Mesodermal cell (in vitro differentiated cells): Measurements from ENCODE around the gene SYNE2.
A peak's percentile ranks its signal among the peaks of the same experiment; 100 is the strongest.
"Not testable (repeated sequence)": the region's sequence is repeated elsewhere in the genome, so short reads cannot be mapped to it uniquely, and the experiment has no call there.

ENCODE experiments used
- H3K27ac ChIP-seq: 2 replicates; pipeline ENCODE4 v1.7.0; 2013; ENCODE audit warnings: mild to moderate bottlenecking, low read depth, low read length, moderate library complexity; ENCODE audit not compliant: severe bottlenecking
- H3K36me3 ChIP-seq: 2 replicates; pipeline ENCODE4 v1.7.1; 2013; ENCODE audit warnings: mild to moderate bottlenecking, low read length, moderate library complexity; ENCODE audit not compliant: control insufficient read depth, insufficient read depth
- H3K4me1 ChIP-seq: one replicate; pipeline ENCODE4 v1.7.1; 2013; ENCODE audit warnings: mild to moderate bottlenecking, low read length; ENCODE audit not compliant: insufficient read depth, control insufficient read depth, poor library complexity, severe bottlenecking
- H3K4me3 ChIP-seq: 2 replicates; pipeline ENCODE4 v1.7.0; 2013; ENCODE audit warnings: low read length, control low read depth, mild to moderate bottlenecking; ENCODE audit not compliant: insufficient read depth, poor library complexity, severe bottlenecking; ENCODE audit errors: extremely low read depth
- H3K9me3 ChIP-seq: 2 replicates; pipeline ENCODE4 v1.7.1; 2013; ENCODE audit warnings: mild to moderate bottlenecking, low read length, moderate library complexity; ENCODE audit not compliant: control insufficient read depth
- WGBS, 2 experiments: methylation state at CpG; one replicate each; pipeline ENCODE4 v1.1.5; 2013; ENCODE audit warnings: missing lambda C conversion rate in 2 of 2; ENCODE audit not compliant: insufficient coverage in 2 of 2; 5-methylcytosine and 5-hydroxymethylcytosine counted together

Gene SYNE2

DNA sequence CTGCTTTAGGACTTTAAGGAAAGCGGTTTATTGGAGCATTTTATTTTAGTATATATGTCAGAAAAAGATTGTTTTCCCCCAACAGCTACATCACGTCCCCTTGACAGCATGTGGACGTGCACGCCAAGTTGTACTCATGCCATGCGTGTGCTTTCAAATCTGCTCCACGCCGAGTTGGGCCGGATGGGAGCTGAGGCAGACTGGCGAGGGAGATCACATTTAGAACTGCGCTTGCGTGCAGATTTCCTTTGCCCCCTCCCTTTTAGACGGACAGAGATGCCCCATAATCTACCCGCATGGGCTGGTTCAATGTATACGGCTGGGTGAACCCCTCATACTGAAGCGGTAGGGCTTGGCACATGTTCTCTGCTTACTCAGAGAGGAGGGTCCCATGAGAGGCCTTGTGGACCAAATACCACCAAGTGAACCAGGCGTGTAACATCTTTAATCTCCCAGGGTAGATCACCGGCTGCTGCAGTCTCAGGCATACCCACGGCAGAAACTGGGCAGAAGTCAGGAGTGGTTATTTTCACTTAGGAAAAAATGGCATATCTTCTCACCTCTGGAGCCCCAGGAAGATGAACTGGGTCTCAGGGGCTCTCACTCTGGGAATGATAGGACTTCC lies 349.2 kb downstream of the SYNE2 start:
- no peaks in the 10 kb centered on the region for H3K36me3 ChIP-seq
- 96 to 98% methylated on average over 15 to 17 of the region's 18 CpGs for WGBS, 2 experiments
- H3K4me1 ChIP-seq: peaks cover 8% of the 10 kb centered on the region
- no peak overlapping the region for H3K27ac ChIP-seq
- no peaks in the 10 kb centered on the region for H3K9me3 ChIP-seq
- H3K4me3 ChIP-seq: no peak overlapping the region

DNA sequence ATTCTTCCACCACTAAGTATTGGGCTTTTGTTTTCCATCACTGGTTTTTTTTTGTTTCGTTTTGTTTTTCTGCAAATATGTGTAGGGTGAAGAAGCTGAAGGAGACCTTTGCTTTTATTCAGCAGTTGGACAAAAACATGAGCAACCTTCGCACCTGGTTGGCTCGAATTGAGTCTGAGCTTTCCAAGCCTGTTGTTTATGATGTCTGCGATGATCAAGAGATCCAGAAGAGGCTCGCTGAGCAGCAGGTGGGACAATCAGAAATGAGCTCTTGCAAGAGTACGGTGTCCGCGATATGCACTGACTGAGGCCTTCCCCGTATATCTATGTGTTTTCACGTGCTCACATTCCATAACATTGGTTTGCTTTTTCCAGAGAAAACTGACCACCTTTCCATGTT lies 349.9 kb downstream of the SYNE2 start:
- H3K9me3 ChIP-seq: no peaks in the 10 kb centered on the region
- H3K27ac ChIP-seq: no peak overlapping the region
- WGBS, 2 experiments: 83 to 90% methylated on average over 9 of the region's 10 CpGs
- no peak overlapping the region for H3K4me3 ChIP-seq
- peaks cover 8% of the 10 kb centered on the region for H3K4me1 ChIP-seq
- no peaks in the 10 kb centered on the region for H3K36me3 ChIP-seq

DNA sequence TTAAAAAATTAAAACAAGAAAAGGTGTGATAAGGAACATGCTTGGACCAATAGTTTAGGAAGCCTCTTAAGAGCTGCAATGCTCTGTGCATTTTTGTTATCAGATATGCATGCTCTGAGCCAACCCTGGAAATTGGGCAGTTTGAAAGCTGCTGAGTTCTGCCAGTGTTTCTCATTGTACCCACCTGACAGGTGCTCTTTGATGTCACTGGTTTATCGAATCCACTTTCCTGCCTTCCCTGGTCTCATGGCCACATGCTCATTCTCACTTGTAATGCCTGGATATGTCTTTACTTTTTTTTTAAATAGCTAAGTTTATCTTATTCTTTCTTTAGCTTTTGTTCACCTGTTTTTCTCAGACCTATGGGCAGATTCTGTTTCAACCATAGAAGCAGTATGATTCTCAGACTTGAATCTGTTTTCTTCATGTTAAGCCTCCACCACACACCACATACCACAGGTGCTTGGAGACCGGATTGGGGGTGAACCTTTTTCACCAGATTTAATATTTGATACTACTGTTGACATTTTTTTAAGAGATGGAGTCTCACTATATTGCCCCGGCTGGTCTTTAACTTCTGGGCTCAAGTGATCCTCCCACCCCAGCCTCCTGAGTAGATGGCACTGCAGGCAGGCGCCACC lies 350.7 kb downstream of the SYNE2 start:
- no peaks in the 10 kb centered on the region for H3K9me3 ChIP-seq
- 76 to 100% methylated on average over 2 of the region's 4 CpGs for WGBS, 2 experiments
- peaks cover 8% of the 10 kb centered on the region for H3K4me1 ChIP-seq
- H3K36me3 ChIP-seq: no peaks in the 10 kb centered on the region
- H3K27ac ChIP-seq: no peak overlapping the region
- no peak overlapping the region for H3K4me3 ChIP-seq

DNA sequence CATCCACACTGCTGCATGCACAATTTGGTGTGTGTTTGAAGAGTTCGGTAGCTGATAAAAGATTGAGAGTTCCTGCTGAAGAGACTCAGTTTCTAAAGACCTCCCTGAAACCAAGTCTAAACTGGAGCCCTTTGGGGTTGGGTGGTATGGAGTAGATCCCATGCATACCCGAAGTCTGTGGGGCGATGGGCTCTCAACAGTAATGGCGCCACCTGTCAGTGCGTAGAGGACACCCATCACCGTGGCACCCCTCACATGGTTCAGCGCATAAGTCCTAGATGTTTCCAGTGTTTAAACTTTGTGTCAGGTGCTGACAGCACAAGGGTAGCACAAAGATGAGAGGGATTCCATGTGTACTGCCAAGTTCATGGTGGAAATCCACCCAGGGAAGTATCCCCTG lies 355.5 kb downstream of the SYNE2 start:
- Histone ChIP-seq H3K9me3 (no peaks in the 10 kb centered on the region), H3K4me1 (peaks cover 6% of the 10 kb centered on the region), H3K36me3 (no peaks in the 10 kb centered on the region), H3K4me3 (no peak overlapping the region), H3K27ac (no peak overlapping the region)
- 95 to 99% methylated on average over 7 of the region's 7 CpGs for WGBS, 2 experiments

DNA sequence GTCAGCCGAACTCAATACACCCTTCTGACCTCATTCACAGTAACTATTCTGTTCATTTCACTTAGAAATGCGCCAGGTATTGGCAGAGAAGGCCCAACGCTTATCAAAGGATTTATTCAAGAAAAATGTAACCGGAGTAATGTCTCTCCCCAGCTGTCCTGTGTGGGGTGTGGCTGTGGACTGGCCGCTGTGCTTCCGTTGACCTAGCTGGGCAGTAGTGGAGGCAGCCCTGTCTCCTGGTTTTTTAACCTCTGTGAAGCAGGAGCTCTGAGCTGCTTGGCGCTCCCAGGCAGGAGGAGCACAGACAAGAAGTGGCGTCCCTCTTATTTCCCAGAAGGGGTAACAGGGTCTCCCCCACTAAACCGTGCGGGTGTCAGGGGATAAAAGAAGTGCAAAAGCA lies 356.2 kb downstream of the SYNE2 start:
- no peak overlapping the region for H3K4me3 ChIP-seq
- H3K27ac ChIP-seq: no peak overlapping the region
- H3K9me3 ChIP-seq: no peaks in the 10 kb centered on the region
- H3K4me1 ChIP-seq: peaks cover 6% of the 10 kb centered on the region
- 92 to 98% methylated on average over 8 to 9 of the region's 10 CpGs for WGBS, 2 experiments
- H3K36me3 ChIP-seq: no peaks in the 10 kb centered on the region

DNA sequence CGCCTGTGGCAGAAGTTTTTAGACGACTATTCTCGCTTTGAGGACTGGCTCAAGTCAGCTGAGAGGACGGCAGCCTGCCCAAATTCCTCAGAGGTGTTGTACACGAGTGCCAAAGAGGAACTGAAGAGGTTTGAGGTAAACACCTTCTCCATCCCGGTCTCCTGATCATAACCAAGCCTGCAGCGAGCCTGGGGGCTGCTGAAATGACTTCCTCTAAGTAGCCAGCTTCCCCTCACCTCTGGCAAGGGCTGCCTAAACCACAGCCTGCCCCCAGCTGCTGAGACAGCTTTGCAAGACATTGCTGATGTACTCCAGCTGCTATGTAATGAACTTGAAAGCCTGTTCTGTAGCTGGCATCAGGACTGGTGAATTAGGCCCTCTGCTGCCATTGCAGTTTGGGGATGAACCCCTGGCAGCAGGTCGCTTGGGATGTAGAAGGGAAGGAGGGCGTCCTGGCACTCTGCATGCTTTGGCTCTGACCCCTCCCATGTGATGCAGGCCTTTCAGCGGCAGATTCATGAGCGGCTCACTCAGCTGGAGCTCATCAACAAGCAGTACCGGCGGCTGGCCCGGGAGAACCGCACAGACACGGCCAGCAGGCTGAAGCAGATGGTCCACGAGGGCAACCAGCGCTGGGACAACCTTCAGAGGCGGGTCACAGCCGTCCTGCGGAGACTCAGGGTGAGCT lies 356.8 kb downstream of the SYNE2 start:
- WGBS, 2 experiments: 93 to 95% methylated on average over 17 to 19 of the region's 21 CpGs
- Histone ChIP-seq H3K4me1 (peaks cover 6% of the 10 kb centered on the region), H3K27ac (no peak overlapping the region), H3K4me3 (no peak overlapping the region), H3K36me3 (no peaks in the 10 kb centered on the region), H3K9me3 (no peaks in the 10 kb centered on the region)

DNA sequence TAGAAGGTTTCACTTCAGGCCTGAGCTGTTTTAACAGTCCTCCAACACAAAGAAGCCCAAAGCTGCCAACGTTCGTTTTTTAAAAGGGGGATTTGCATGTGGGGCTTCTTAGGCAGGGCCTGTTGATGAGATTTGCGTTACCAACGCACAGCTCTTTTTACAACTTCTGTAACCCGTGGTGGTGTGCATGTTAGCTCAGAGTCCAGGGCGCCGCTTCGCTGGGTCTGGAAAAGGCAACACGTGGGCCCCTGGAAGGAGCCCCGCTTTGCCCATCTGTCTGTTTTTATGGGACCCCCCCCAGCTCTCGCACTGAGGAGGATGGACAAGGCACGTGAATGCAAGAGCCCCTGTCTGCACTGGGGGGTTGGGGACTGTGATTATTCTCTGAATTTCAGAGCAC lies 357.4 kb downstream of the SYNE2 start:
- WGBS, 2 experiments: 89 to 91% methylated on average over 12 of the region's 12 CpGs
- Histone ChIP-seq H3K9me3 (no peaks in the 10 kb centered on the region), H3K4me1 (peaks cover 6% of the 10 kb centered on the region), H3K27ac (no peak overlapping the region), H3K36me3 (no peaks in the 10 kb centered on the region), H3K4me3 (no peak overlapping the region)

DNA sequence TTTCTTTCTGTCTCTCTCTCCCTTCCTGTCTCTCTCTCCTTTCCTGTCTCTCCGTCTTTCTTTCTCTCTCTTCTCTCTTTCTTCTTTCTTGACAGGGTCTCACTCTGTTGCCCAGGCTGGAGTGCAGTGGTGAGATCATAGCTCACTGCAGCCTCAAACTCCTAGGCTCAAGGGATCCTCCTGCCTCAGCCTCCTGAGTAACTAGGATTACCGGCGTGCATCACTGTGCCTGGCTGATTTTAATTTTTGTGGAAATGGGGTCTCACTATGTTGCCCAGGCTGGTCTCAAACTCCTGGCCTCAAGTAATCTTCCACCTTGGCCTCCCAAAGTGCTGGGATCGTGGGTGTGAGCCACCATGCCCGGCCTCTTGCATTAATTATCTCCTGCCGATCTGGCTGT lies 358.1 kb downstream of the SYNE2 start:
- H3K4me1 ChIP-seq, H3K9me3 ChIP-seq, H3K36me3 ChIP-seq, H3K4me3 ChIP-seq, H3K27ac ChIP-seq: not testable (repeated sequence)
- 92 to 93% methylated on average over 6 of the region's 6 CpGs for WGBS, 2 experiments

DNA sequence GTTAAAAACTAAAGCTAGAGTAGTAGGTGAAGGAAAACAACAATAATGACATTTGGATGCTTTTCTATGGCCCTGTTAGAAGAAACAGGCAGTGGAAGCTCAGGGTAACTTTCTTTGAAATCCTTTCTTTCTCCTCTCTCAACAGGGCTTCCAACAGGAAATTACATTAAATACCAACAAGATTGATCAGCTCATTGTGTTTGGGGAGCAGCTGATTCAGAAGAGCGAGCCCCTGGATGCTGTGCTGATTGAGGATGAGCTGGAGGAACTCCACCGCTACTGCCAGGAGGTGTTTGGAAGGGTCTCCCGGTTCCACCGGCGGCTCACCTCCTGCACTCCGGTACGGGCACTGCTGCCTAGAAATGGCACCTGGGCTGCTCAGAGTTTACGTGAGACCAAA lies 359.9 kb downstream of the SYNE2 start:
- Histone ChIP-seq H3K27ac (no peak overlapping the region), H3K9me3 (no peaks in the 10 kb centered on the region), H3K4me3 (no peak overlapping the region), H3K4me1 (peaks cover 6% of the 10 kb centered on the region), H3K36me3 (no peaks in the 10 kb centered on the region)
- WGBS, 2 experiments: 95 to 100% methylated on average over 8 of the region's 8 CpGs

DNA sequence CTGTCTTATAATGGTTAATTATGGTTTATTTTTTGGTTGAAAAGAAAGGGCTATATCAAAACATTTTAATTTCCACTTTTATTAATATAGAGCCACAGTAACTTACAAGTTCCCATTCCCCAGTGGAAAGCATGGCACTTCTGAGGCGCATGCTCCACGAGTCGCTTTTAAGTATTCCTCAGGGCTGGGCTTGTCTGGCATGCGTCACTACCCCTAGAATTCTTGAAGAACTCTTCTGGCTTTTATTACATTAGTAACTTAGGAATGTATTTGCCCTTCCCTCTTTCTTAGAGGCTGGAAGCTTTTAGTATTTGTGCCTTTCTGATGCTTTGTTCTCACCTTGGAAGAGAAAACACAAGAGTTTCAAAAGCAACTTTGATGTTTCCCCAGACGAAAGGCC lies 360.3 kb downstream of the SYNE2 start:
- H3K9me3 ChIP-seq: no peaks in the 10 kb centered on the region
- H3K4me3 ChIP-seq: no peak overlapping the region
- peak overlapping the region; percentile 57 for H3K27ac ChIP-seq
- 88 to 92% methylated on average over 1 to 2 of the region's 5 CpGs for WGBS, 2 experiments
- peaks cover 6% of the 10 kb centered on the region for H3K4me1 ChIP-seq
- no peaks in the 10 kb centered on the region for H3K36me3 ChIP-seq
